ENCODE data around the gene ELOVL4. TPM values are rescaled to one million over a fixed set of nuclear protein-coding genes. Genes with fewer than 3 reads are reported as not detected.

Gene ELOVL4
- total RNA-seq, 1 donor from 2014 or later, result 9.1 TPM

GRCh38 chr6:79954849-79955248, 7.5 kb upstream of the ELOVL4 start:
- no peaks in the 10 kb centered on the region for H3K36me3 Mint-ChIP-seq
- H3K9me3 Mint-ChIP-seq, result peaks cover 5% of the 10 kb centered on the region
- no peak for DNase-seq (ENCODE audit: extremely low spot score, unreplicated experiment)
- TF ChIP-seq CTCF (conservative IDR thresholded peaks at IDR 0.05), result no peak
- no peaks in the 10 kb centered on the region for H3K4me1 Mint-ChIP-seq (ENCODE audit: unreplicated experiment)
- H3K4me3 Mint-ChIP-seq, result no peak overlapping the region
- H3K27ac Mint-ChIP-seq, result no peak overlapping the region
- peaks cover 8% of the 10 kb centered on the region for H3K27me3 Mint-ChIP-seq

DNA sequence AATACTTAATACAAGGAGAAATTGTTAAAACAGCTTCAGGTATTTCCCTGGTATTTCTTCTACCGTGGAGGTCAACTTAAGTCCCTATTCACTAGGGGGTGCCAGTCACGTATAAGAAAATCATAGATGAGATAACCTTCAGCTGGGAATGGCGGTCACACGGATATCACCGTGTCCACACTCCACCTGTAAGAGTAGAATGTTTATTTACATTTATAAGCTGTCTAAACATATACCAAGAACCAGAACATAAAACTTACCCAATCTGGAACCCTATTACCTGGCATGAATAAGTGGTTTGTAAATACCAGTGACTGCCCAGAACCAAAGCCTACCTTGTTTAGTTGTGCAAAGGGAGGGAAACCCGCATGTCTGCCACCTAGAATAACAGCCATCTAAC, 1.9 kb upstream of the ELOVL4 start:
- TF ChIP-seq CTCF (conservative IDR thresholded peaks at IDR 0.05), result peak; percentile 77
- peaks cover 5% of the 10 kb centered on the region for H3K4me1 Mint-ChIP-seq (ENCODE audit: unreplicated experiment)
- no peak overlapping the region for H3K27ac Mint-ChIP-seq
- H3K36me3 Mint-ChIP-seq, result no peaks in the 10 kb centered on the region
- DNase-seq (ENCODE audit: extremely low spot score, unreplicated experiment), result no peak
- peaks cover 18% of the 10 kb centered on the region for H3K27me3 Mint-ChIP-seq
- no peaks in the 10 kb centered on the region for H3K9me3 Mint-ChIP-seq
- H3K4me3 Mint-ChIP-seq, result no peak overlapping the region

DNA sequence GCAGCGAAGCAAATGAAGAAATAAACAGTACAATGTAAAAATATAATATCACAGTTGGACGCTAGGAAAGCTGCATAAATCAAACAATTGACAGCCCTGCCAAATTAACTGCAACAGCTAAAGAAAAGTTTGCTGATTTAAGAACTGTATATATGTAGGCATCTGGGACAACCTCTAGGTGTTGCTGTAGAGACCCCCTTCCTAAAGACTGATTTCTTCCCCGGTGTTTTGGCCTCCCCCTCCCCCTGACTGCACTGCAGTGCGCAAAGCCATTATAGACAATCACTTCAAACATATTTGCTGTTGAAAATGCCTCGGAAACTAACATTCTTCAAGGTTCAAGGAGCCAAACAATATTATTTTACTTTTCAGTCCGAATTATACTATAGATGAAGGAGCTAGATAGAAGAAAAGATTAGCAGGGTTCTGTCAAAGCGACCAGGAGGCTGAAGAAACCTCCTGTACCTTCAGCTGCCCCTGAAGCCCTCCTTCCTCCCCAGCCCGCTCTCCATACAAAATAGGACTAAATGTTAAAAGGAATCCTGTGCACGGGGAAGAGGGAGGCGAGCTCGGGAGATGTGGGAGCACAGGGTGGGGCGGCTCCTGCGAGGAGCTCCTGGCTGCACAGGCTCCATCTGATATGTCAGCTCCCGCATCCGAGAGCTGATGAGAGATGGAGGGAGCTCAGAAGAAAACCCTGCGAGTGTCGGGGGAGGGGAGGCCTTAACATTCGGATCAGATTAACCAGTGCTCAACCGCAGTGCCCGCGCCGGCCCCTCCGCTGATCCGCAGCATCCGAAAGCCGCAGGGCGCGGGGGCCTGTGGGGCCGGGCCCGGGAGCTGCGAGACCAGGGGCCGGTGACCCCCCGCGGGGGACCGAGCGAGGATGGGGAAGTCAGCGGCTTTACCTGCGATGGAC, 822 bp downstream of the ELOVL4 start:
- Mint-ChIP-seq H3K9me3 (no peaks in the 10 kb centered on the region), H3K4me3 (peak overlapping the region; percentile 95), H3K27ac (peak overlapping the region; percentile 16), H3K27me3 (peaks cover 18% of the 10 kb centered on the region), H3K4me1 (ENCODE audit: unreplicated experiment) (peaks cover 12% of the 10 kb centered on the region), H3K36me3 (no peaks in the 10 kb centered on the region)
- DNase-seq (ENCODE audit: extremely low spot score, unreplicated experiment), result no peak
- peak; percentile 74 for TF ChIP-seq CTCF (conservative IDR thresholded peaks at IDR 0.05)

GRCh38 chr6:79943133-79943532, 4.2 kb downstream of the ELOVL4 start:
- H3K27me3 Mint-ChIP-seq, result peaks cover 11% of the 10 kb centered on the region
- no peaks in the 10 kb centered on the region for H3K9me3 Mint-ChIP-seq
- H3K27ac Mint-ChIP-seq, result no peak overlapping the region
- no peak overlapping the region for H3K4me3 Mint-ChIP-seq
- DNase-seq (ENCODE audit: extremely low spot score, unreplicated experiment), result no peak
- no peak for TF ChIP-seq CTCF (conservative IDR thresholded peaks at IDR 0.05)
- no peaks in the 10 kb centered on the region for H3K36me3 Mint-ChIP-seq
- peaks cover 12% of the 10 kb centered on the region for H3K4me1 Mint-ChIP-seq (ENCODE audit: unreplicated experiment)

DNA sequence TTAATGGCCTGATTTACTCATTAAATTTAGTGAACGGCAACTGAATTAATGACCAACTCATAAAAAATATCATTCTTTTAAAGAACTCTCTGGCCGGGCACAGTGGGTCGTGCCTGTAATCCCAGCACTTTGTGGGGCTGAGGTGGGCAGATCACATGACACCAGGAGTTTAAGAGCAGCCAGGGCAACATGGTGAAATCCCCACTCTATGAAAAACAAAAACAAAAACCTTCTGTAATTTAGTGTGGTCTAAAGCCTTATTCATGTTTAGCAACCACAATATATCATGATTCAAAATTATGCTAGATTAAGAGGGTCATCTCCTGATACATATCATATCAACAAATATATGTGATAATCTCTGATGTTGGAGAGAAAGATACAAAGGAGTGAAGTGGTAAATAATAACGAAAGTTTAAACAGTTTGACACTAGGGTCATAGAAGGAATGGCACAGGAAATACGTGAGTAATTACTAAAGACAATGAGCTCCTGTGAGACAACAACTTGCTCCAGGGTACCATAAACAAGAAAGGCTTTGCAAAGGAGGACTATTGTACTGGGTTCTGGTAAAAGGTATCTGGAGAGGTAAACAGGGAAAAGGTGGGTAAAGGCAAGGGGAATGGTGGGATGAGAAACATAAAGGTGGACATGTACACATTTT, 5.7 kb downstream of the ELOVL4 start:
- no peak for DNase-seq (ENCODE audit: extremely low spot score, unreplicated experiment)
- Mint-ChIP-seq H3K36me3 (no peaks in the 10 kb centered on the region), H3K9me3 (no peaks in the 10 kb centered on the region), H3K4me3 (no peak overlapping the region), H3K4me1 (ENCODE audit: unreplicated experiment) (peaks cover 12% of the 10 kb centered on the region), H3K27me3 (peaks cover 6% of the 10 kb centered on the region), H3K27ac (no peak overlapping the region)
- no peak for TF ChIP-seq CTCF (conservative IDR thresholded peaks at IDR 0.05)

All from type B pancreatic cell (in vitro differentiated cells).